Thyroid gland (tissue), 4 donors: Measurements from ENCODE around the gene RORC.

Experiments
- POLR2A ChIP-seq, 2 donors: fragments of 450-650 bp; IDR thresholded peaks; one replicate each; pipeline ENCODE4 v1.6.1; 2017; ENCODE audit warnings: antibody characterized with exemption in 2 of 2, mild to moderate bottlenecking in 2 of 2, moderate library complexity in 1 of 2
- TF ChIP-seq, protein P1 (sequence below), 6 experiments: fragments of 200-600 bp in 3 of 6; fragments of 450-650 bp in 3 of 6; sonication (generic) in 3 of 6; IDR thresholded peaks; one replicate each; pipeline ENCODE4 v1.5.1; 2016 to 2019; ENCODE audit warnings: antibody characterized with exemption in 6 of 6, mild to moderate bottlenecking in 2 of 6, inconsistent platforms in 1 of 6, moderate library complexity in 1 of 6

- TF ChIP-seq, protein P1, sequence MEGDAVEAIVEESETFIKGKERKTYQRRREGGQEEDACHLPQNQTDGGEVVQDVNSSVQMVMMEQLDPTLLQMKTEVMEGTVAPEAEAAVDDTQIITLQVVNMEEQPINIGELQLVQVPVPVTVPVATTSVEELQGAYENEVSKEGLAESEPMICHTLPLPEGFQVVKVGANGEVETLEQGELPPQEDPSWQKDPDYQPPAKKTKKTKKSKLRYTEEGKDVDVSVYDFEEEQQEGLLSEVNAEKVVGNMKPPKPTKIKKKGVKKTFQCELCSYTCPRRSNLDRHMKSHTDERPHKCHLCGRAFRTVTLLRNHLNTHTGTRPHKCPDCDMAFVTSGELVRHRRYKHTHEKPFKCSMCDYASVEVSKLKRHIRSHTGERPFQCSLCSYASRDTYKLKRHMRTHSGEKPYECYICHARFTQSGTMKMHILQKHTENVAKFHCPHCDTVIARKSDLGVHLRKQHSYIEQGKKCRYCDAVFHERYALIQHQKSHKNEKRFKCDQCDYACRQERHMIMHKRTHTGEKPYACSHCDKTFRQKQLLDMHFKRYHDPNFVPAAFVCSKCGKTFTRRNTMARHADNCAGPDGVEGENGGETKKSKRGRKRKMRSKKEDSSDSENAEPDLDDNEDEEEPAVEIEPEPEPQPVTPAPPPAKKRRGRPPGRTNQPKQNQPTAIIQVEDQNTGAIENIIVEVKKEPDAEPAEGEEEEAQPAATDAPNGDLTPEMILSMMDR (IDR thresholded peaks at IDR 0.05): no peak
- TF ChIP-seq POLR2A (IDR thresholded peaks at IDR 0.05): no peak
These were observed 29.8 kb downstream of the RORC start for GRCh38 chr1:151801846-151802245.
